ENCODE measurements around the gene REG3G. TPM values are rescaled to one million over a fixed set of nuclear protein-coding genes. Genes with fewer than 3 reads are reported as not detected.

Gene REG3G
- total and polyA plus RNA-seq, 10 of the 15 experiments (the other 5 are each of a cell fraction or from before 2014, with no cell fraction given) = 0.33 TPM; not detected in 9

GRCh38 chr2:78984386-78984785 lies 41.1 kb upstream of the REG3G start:
- ChIA-PET SMC1A (ENCODE audit: uncharacterized antibody, unreplicated experiment) (interaction anchor here (1.1 to 1.2 kb wide), 2 partner anchors 10 to 14 kb away, joined by 3 to 6 read pairs; no protein-coding TSS in a partner anchor), CTCF (interaction anchor here (1.9 to 8.0 kb wide), 2 partner anchors 14 to 310 kb away, joined by 6 to 101 read pairs; no protein-coding TSS in a partner anchor), RAD21 (ENCODE audit: unreplicated experiment) (no interaction called here), POLR2A (no interaction called here)
- no peak for FAIRE-seq
- Histone ChIP-seq H4K20me1 (ENCODE audit: control insufficient read depth, insufficient read depth) (no peaks in the 10 kb centered on the region), H3K4me3 (no peak overlapping the region), H3K36me3 (ENCODE audit: control insufficient read depth in 2 of 2, insufficient read depth in 2 of 2, low read length in 1 of 2) (no peaks in the 10 kb centered on the region), H3K27ac (ENCODE audit: control insufficient read depth, insufficient read depth) (no peak overlapping the region), H2AFZ (ENCODE audit: control insufficient read depth, low read depth, low read length) (no peak overlapping the region), H3K4me2 (ENCODE audit: control insufficient read depth, insufficient read depth) (no peak overlapping the region), H3K4me1 (ENCODE audit: control insufficient read depth, insufficient read depth, low read length) (peaks cover 17% of the 10 kb centered on the region), H3K9me3 (replicated peaks; ENCODE audit: control insufficient read depth, insufficient read depth, low read length) (no peaks in the 10 kb centered on the region), H3K79me2 (ENCODE audit: control insufficient read depth, insufficient read depth, low read length) (no peaks in the 10 kb centered on the region), H3K27me3 (replicated peaks in 1 of 2; ENCODE audit: control insufficient read depth in 2 of 2, insufficient read depth in 2 of 2, low read length in 1 of 2) (no peaks in the 10 kb centered on the region), H3K9ac (ENCODE audit: control insufficient read depth, insufficient read depth, low read length) (no peak overlapping the region)
- in situ Hi-C loops (cut with MboI) (loop anchor here (5.0 to 10.0 kb wide), 2 partner anchors 302 to 630 kb away; no protein-coding TSS in a partner anchor), intact Hi-C loops (cut with micrococcal nuclease; ENCODE audit: unreplicated experiment) (no loop called here)
- no TSS peak for BruUV-seq (replicated peaks)
- no peak for DNase-seq (ENCODE audit: low read depth, low spot score)
- WGBS (ENCODE audit: insufficient coverage, insufficient replicate concordance, low lambda C conversion rate, missing lambda C conversion rate) = 23% methylated on average over 6 of the region's 7 CpGs
- ATAC-seq = no peak
- TF ChIP-seq, protein P1, sequence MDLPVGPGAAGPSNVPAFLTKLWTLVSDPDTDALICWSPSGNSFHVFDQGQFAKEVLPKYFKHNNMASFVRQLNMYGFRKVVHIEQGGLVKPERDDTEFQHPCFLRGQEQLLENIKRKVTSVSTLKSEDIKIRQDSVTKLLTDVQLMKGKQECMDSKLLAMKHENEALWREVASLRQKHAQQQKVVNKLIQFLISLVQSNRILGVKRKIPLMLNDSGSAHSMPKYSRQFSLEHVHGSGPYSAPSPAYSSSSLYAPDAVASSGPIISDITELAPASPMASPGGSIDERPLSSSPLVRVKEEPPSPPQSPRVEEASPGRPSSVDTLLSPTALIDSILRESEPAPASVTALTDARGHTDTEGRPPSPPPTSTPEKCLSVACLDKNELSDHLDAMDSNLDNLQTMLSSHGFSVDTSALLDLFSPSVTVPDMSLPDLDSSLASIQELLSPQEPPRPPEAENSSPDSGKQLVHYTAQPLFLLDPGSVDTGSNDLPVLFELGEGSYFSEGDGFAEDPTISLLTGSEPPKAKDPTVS (IDR thresholded peaks at IDR 0.05; ENCODE audit: low read depth, low read length) = no peak
- TF ChIP-seq, protein P2, sequence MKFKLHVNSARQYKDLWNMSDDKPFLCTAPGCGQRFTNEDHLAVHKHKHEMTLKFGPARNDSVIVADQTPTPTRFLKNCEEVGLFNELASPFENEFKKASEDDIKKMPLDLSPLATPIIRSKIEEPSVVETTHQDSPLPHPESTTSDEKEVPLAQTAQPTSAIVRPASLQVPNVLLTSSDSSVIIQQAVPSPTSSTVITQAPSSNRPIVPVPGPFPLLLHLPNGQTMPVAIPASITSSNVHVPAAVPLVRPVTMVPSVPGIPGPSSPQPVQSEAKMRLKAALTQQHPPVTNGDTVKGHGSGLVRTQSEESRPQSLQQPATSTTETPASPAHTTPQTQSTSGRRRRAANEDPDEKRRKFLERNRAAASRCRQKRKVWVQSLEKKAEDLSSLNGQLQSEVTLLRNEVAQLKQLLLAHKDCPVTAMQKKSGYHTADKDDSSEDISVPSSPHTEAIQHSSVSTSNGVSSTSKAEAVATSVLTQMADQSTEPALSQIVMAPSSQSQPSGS (IDR thresholded peaks at IDR 0.05; ENCODE audit: low read length) = no peak
- TF ChIP-seq CEBPB (IDR thresholded peaks at IDR 0.05; ENCODE audit: borderline replicate concordance in 1 of 2, low read depth in 2 of 2, low read length in 2 of 2) = no peak
- no peak for TF ChIP-seq SRF (IDR thresholded peaks at IDR 0.05; ENCODE audit: low read depth in 2 of 2, low read length in 2 of 2)
- TF ChIP-seq ESRRA (IDR thresholded peaks at IDR 0.05; ENCODE audit: low read length) = no peak
- no peak for TF ChIP-seq FOS (IDR thresholded peaks at IDR 0.05; ENCODE audit: borderline replicate concordance, extremely low read depth, insufficient read length)
- TF ChIP-seq, protein P3, sequence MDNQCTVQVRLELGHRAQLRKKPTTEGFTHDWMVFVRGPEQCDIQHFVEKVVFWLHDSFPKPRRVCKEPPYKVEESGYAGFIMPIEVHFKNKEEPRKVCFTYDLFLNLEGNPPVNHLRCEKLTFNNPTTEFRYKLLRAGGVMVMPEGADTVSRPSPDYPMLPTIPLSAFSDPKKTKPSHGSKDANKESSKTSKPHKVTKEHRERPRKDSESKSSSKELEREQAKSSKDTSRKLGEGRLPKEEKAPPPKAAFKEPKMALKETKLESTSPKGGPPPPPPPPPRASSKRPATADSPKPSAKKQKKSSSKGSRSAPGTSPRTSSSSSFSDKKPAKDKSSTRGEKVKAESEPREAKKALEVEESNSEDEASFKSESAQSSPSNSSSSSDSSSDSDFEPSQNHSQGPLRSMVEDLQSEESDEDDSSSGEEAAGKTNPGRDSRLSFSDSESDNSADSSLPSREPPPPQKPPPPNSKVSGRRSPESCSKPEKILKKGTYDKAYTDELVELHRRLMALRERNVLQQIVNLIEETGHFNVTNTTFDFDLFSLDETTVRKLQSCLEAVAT (IDR thresholded peaks at IDR 0.05) = no peak
- TF ChIP-seq, protein P4, sequence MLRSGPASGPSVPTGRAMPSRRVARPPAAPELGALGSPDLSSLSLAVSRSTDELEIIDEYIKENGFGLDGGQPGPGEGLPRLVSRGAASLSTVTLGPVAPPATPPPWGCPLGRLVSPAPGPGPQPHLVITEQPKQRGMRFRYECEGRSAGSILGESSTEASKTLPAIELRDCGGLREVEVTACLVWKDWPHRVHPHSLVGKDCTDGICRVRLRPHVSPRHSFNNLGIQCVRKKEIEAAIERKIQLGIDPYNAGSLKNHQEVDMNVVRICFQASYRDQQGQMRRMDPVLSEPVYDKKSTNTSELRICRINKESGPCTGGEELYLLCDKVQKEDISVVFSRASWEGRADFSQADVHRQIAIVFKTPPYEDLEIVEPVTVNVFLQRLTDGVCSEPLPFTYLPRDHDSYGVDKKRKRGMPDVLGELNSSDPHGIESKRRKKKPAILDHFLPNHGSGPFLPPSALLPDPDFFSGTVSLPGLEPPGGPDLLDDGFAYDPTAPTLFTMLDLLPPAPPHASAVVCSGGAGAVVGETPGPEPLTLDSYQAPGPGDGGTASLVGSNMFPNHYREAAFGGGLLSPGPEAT (IDR thresholded peaks at IDR 0.05; ENCODE audit: low read depth) = no peak
